PC-9 (cell line): ENCODE measurements around the gene PTDSS2. TPM values are rescaled to one million over a fixed set of nuclear protein-coding genes. Genes with fewer than 3 reads are reported as not detected.

ENCODE experiments used
- BruUV-seq: library from RNA; stranded (reverse); fragments of 400-500 nt; replicated peaks from 2 replicates; lab custom pipeline; 2021; lab: Mats Ljungman, UMichigan
- CTCF ChIA-PET: fragments of 300-600 bp; sonication (Branson Sonifier 250); formaldehyde crosslinking; loops from one replicate; lab custom pipeline; 2022; ENCODE audit warnings: antibody characterized with exemption; lab: Charles Lee
- POLR2A ChIA-PET: fragments of 300-600 bp; sonication (Branson Sonifier 250); formaldehyde crosslinking; loops from one replicate; lab custom pipeline; 2022; ENCODE audit warnings: antibody characterized with exemption; ENCODE audit not compliant: unreplicated experiment; lab: Charles Lee
- DNase-seq, 2 experiments: peaks; one replicate each; pipeline versions ENCODE4 v3.0.0 to v3.0.0-alpha.2; 2015 to 2022; ENCODE audit warnings: mixed read lengths in 1 of 2
- H2AFZ ChIP-seq: fragments of 200-600 bp; sonication (generic); 2 replicates; pipeline ENCODE4 v1.8.1; 2017; ENCODE audit warnings: antibody characterized with exemption
- H3F3A ChIP-seq: fragments of 200-600 bp; sonication (generic); 2 replicates; pipeline ENCODE4 v1.8.1; 2017; ENCODE audit warnings: antibody characterized with exemption, mild to moderate bottlenecking, low read depth; ENCODE audit not compliant: insufficient read depth
- H3K27ac ChIP-seq: fragments of 200-600 bp; sonication (generic); 2 replicates; pipeline ENCODE4 v1.6.1; 2016; ENCODE audit warnings: mixed run types
- H3K27me3 ChIP-seq: fragments of 200-600 bp; sonication (generic); 2 replicates; pipeline ENCODE4 v1.6.1; 2016; ENCODE audit warnings: low read depth, mixed run types; ENCODE audit not compliant: insufficient read depth
- H3K36me3 ChIP-seq: fragments of 200-600 bp; sonication (generic); 2 replicates; pipeline ENCODE4 v1.6.1; 2016; ENCODE audit warnings: low read depth, mixed run types
- H3K4me1 ChIP-seq: fragments of 200-600 bp; sonication (generic); replicated peaks from 2 replicates; pipeline ENCODE4 v1.6.1; 2016; ENCODE audit warnings: mixed run types; ENCODE audit not compliant: insufficient read depth
- H3K4me2 ChIP-seq: fragments of 200-600 bp; sonication (generic); 2 replicates; pipeline ENCODE4 v1.6.1; 2017; ENCODE audit warnings: mixed run types
- H3K4me3 ChIP-seq: fragments of 200-600 bp; sonication (generic); 2 replicates; pipeline ENCODE4 v1.6.1; 2016; ENCODE audit warnings: mixed run types
- H3K79me2 ChIP-seq: fragments of 200-600 bp; sonication (generic); 2 replicates; pipeline ENCODE4 v1.6.1; 2017; ENCODE audit warnings: low read depth, mixed run types
- H3K9me2 ChIP-seq: fragments of 200-600 bp; sonication (generic); 2 replicates; pipeline ENCODE4 v1.8.1; 2017; ENCODE audit warnings: mild to moderate bottlenecking; ENCODE audit not compliant: insufficient read depth
- H3K9me3 ChIP-seq: fragments of 200-600 bp; sonication (generic); 2 replicates; pipeline ENCODE4 v1.8.1; 2016; ENCODE audit warnings: low read depth; ENCODE audit not compliant: insufficient read depth
- H4K20me1 ChIP-seq: fragments of 200-600 bp; sonication (generic); 2 replicates; pipeline ENCODE4 v1.8.1; 2017; ENCODE audit not compliant: insufficient read depth
- EZH2 ChIP-seq: fragments of 200-600 bp; sonication (generic); IDR thresholded peaks from 2 replicates; pipeline ENCODE4 v1.8.0; 2017; ENCODE audit warnings: antibody characterized with exemption, low read depth
- intact Hi-C: fragments of 100-400 bp; cut with micrococcal nuclease; formaldehyde crosslinking; loops from one replicate; pipeline ENCODE4 v1.10.0; 2022; ENCODE audit not compliant: unreplicated experiment
- total RNA-seq: library from RNA; stranded (reverse); gene quantifications from 2 replicates; pipeline ENCODE4 v1.2.3, GENCODE V29; 2021
- TF ChIP-seq, protein P1 (sequence below): fragments of 200-600 bp; sonication (generic); conservative IDR thresholded peaks from 2 replicates; pipeline ENCODE4 v1.6.1; 2017; ENCODE audit warnings: mixed run types, antibody characterized with exemption, mild to moderate bottlenecking, moderate library complexity

Gene PTDSS2
- total RNA-seq, 1 experiment from 2014 or later: 32.5 TPM

- no peaks in the 10 kb centered on the region for H3K9me2 ChIP-seq
- TF ChIP-seq, protein P1, sequence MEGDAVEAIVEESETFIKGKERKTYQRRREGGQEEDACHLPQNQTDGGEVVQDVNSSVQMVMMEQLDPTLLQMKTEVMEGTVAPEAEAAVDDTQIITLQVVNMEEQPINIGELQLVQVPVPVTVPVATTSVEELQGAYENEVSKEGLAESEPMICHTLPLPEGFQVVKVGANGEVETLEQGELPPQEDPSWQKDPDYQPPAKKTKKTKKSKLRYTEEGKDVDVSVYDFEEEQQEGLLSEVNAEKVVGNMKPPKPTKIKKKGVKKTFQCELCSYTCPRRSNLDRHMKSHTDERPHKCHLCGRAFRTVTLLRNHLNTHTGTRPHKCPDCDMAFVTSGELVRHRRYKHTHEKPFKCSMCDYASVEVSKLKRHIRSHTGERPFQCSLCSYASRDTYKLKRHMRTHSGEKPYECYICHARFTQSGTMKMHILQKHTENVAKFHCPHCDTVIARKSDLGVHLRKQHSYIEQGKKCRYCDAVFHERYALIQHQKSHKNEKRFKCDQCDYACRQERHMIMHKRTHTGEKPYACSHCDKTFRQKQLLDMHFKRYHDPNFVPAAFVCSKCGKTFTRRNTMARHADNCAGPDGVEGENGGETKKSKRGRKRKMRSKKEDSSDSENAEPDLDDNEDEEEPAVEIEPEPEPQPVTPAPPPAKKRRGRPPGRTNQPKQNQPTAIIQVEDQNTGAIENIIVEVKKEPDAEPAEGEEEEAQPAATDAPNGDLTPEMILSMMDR: no peak
- no peak for TF ChIP-seq EZH2
- peak within 1 kb of the TSS; percentile 64 for H3K4me3 ChIP-seq
- peaks cover 8% of the 10 kb centered on the region for H3F3A ChIP-seq
- H3K4me1 ChIP-seq: no peaks in the 10 kb centered on the region
- H3K36me3 ChIP-seq: no peaks in the 10 kb centered on the region
- peak within 1 kb of the TSS; percentile 76 for H3K27ac ChIP-seq
- no peaks in the 10 kb centered on the region for H3K9me3 ChIP-seq
- TSS peak; percentile 45 for BruUV-seq
- H3K4me2 ChIP-seq: peak within 1 kb of the TSS; percentile 85
- H3K27me3 ChIP-seq: no peaks in the 10 kb centered on the region
- H4K20me1 ChIP-seq: no peaks in the 10 kb centered on the region
- ChIA-PET CTCF (no interaction called here), POLR2A (no interaction called here)
- DNase-seq: peak; percentile 72 to 85
- intact Hi-C loops: loop anchor here (2.0 kb wide), 1 partner anchor 30 kb away; the partner anchor contains the start of gene RNH1
- H3K79me2 ChIP-seq: 0 out of 2 replicates have a peak, but pooled peaks cover 3% of the 10 kb centered on the region
- peak within 1 kb of the TSS; percentile 92 for H2AFZ ChIP-seq
These were observed 87.0 kb downstream of the PTDSS2 start, which contains the start of gene LRRC56 for GRCh38 chr11:536841-537621. Gene LRRC56 (plus strand): TSS chr11:537527. CDS start chr11:540685, 3,158 bp downstream.

- no TSS peak for BruUV-seq
- CTCF ChIA-PET: no interaction called here
- no peaks in the 10 kb centered on the region for H3K36me3 ChIP-seq
- H3K4me3 ChIP-seq: peak overlapping the region; percentile 64
- H3K27me3 ChIP-seq: no peaks in the 10 kb centered on the region
- POLR2A ChIA-PET: no interaction called here
- H3K9me3 ChIP-seq: no peaks in the 10 kb centered on the region
- no peak overlapping the region for H3K27ac ChIP-seq
- peak overlapping the region; percentile 85 for H3K4me2 ChIP-seq
- peak overlapping the region; percentile 48; the same call in 1 of the 2 replicates for H2AFZ ChIP-seq
- no peaks in the 10 kb centered on the region for H4K20me1 ChIP-seq
- DNase-seq: no peak
- H3K9me2 ChIP-seq: no peaks in the 10 kb centered on the region
- H3F3A ChIP-seq: peaks cover 8% of the 10 kb centered on the region
- H3K4me1 ChIP-seq: no peaks in the 10 kb centered on the region
- no peak for TF ChIP-seq EZH2
- TF ChIP-seq, protein P1: no peak
- 0 out of 2 replicates have a peak, but pooled peaks cover 3% of the 10 kb centered on the region for H3K79me2 ChIP-seq
- intact Hi-C loops: loop anchor here (2.0 kb wide), 1 partner anchor 31 kb away; the partner anchor contains the start of gene RNH1
These were observed 87.7 kb downstream of the PTDSS2 start for GRCh38 chr11:537622-538430.

DNA sequence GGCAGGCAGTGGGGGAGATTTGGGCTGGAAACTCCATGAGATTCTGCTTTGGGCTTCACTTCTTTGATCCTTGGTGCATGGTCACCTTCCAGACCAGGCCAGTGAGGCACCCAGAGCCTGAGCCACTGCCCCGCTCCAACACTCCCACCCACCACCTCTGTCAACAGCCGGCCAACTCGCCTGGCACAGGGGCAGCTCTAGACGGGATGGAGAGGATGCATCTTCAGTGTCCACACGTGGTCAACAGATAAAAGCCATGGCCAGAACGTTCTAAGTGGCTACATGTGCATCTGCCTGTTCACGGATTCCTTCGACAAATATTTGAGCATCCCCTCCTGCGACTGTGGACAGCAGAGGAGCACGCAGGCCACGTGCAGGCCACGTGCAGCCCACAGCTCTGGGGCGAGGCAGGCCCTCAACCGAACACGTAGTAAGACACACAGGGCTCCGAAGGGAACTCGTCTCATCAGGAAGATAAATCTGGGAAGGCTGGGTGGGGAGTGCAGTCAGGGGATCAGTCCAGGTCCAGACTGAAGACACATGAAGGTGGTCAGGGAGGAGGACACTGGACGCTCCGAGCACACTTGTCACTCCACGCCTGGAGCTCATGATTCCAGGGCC is 88.5 kb downstream of the PTDSS2 start:
- Histone ChIP-seq H3K4me1 (no peaks in the 10 kb centered on the region), H2AFZ (no peak overlapping the region), H3K4me2 (peak overlapping the region; percentile 85; the same call in 1 of the 2 replicates), H3K79me2 (0 out of 2 replicates have a peak, but pooled peaks cover 3% of the 10 kb centered on the region), H3K9me2 (no peaks in the 10 kb centered on the region), H3K9me3 (no peaks in the 10 kb centered on the region), H4K20me1 (no peaks in the 10 kb centered on the region), H3K36me3 (no peaks in the 10 kb centered on the region), H3K27ac (no peak overlapping the region), H3F3A (peaks cover 8% of the 10 kb centered on the region), H3K4me3 (no peak overlapping the region), H3K27me3 (no peaks in the 10 kb centered on the region)
- TF ChIP-seq, protein P1: no peak
- no peak for TF ChIP-seq EZH2
- ChIA-PET POLR2A (no interaction called here), CTCF (no interaction called here)
- intact Hi-C loops: no loop called here
- no TSS peak for BruUV-seq
- DNase-seq: no peak
